CMK (cell line): ENCODE measurements around the gene DLGAP1.
"Not testable (repeated sequence)": the region's sequence is repeated elsewhere in the genome, so short reads cannot be mapped to it uniquely, and the experiment has no call there.

Experiments used
- DNase-seq: peaks from one replicate; pipeline ENCODE4 v3.0.0-alpha.2; 2010; ENCODE audit warnings: low read depth

DLGAP1 gene

GRCh38 chr18:3603421-3604234 lies 851.5 kb downstream of the DLGAP1 start:
- no peak for DNase-seq

GRCh38 chr18:3601106-3601755 lies 853.9 kb downstream of the DLGAP1 start:
- DNase-seq = not testable (repeated sequence)

GRCh38 chr18:3599861-3600260 lies 855.2 kb downstream of the DLGAP1 start:
- DNase-seq = no peak

GRCh38 chr18:3599195-3599594 lies 855.9 kb downstream of the DLGAP1 start:
- no peak for DNase-seq

GRCh38 chr18:3598581-3598980 lies 856.5 kb downstream of the DLGAP1 start:
- no peak for DNase-seq

- DNase-seq = no peak
Measured at GRCh38 chr18:3597409-3598357, 857.4 kb downstream of the DLGAP1 start.

- no peak for DNase-seq
Measured at GRCh38 chr18:3596637-3597384, 858.3 kb downstream of the DLGAP1 start.

GRCh38 chr18:3596324-3596636 lies 858.8 kb downstream of the DLGAP1 start:
- no peak for DNase-seq

- no peak for DNase-seq
Measured at GRCh38 chr18:3595369-3596273, 859.5 kb downstream of the DLGAP1 start.

GRCh38 chr18:3594760-3595368 lies 860.2 kb downstream of the DLGAP1 start:
- no peak for DNase-seq

GRCh38 chr18:3593904-3594759 lies 861.0 kb downstream of the DLGAP1 start:
- DNase-seq = no peak

- no peak for DNase-seq
Measured at GRCh38 chr18:3593381-3593903, 861.7 kb downstream of the DLGAP1 start.

- DNase-seq = no peak
Measured at GRCh38 chr18:3592864-3593263, 862.2 kb downstream of the DLGAP1 start.

- no peak for DNase-seq
Measured at GRCh38 chr18:3590096-3590630, 864.9 kb downstream of the DLGAP1 start.

- DNase-seq = no peak
Measured at GRCh38 chr18:3585656-3586509, 869.2 kb downstream of the DLGAP1 start.

- DNase-seq = no peak
Measured at GRCh38 chr18:3584897-3585460, 870.1 kb downstream of the DLGAP1 start.

- no peak for DNase-seq
Measured at GRCh38 chr18:3584266-3584861, 870.7 kb downstream of the DLGAP1 start.
